Heart left ventricle (tissue), 16 donors: ENCODE data around the gene ASZ1. TPM values are rescaled to one million over a fixed set of nuclear protein-coding genes. Genes with fewer than 3 reads are reported as not detected.

Experiments
- ATAC-seq, 4 donors: fragments of 200-7000 bp; cut with Tn5 transposase; one replicate each; pipeline ENCODE4 v1.9.1; 2020 to 2022; ENCODE audit warnings: moderate library complexity in 4 of 4, mild to moderate bottlenecking in 3 of 4, moderate number of reproducible peaks in 1 of 4
- DNase-seq, 5 donors: peaks; one replicate each; pipeline ENCODE4 v3.0.0-alpha.2; 2020
- H3K27ac ChIP-seq, 12 donors: fragments of 200-600 bp; sonication (generic) in 4 of 12; one replicate each; pipeline versions ENCODE4 v1.5.0 to v1.8.0; 2016 to 2022; ENCODE audit warnings: mild to moderate bottlenecking in 2 of 12
- H3K27me3 ChIP-seq, 9 donors: fragments of 200-600 bp; sonication (generic) in 2 of 9; one replicate each; pipeline versions ENCODE4 v1.5.1 to v1.8.0; 2016 to 2022; ENCODE audit warnings: mild to moderate bottlenecking in 3 of 9
- H3K36me3 ChIP-seq, 9 donors: fragments of 200-600 bp; sonication (generic) in 2 of 9; one replicate each; pipeline versions ENCODE4 v1.5.0 to v1.8.0; 2018 to 2022; ENCODE audit warnings: mild to moderate bottlenecking in 2 of 9
- H3K4me1 ChIP-seq, 12 donors: fragments of 200-600 bp; sonication (generic) in 4 of 12; one replicate each; pipeline versions ENCODE4 v1.5.0 to v1.8.0; 2016 to 2022; ENCODE audit warnings: mild to moderate bottlenecking in 3 of 12
- H3K4me3 ChIP-seq, 12 donors: fragments of 200-600 bp; sonication (generic) in 4 of 12; one replicate each; pipeline versions ENCODE4 v1.5.0 to v1.8.0; 2017 to 2022; ENCODE audit warnings: mild to moderate bottlenecking in 9 of 12, moderate library complexity in 4 of 12
- H3K9me3 ChIP-seq, 12 donors: fragments of 200-600 bp; sonication (generic) in 4 of 12; one replicate each; pipeline versions ENCODE4 v1.5.0 to v1.8.0; 2016 to 2022; ENCODE audit warnings: mild to moderate bottlenecking in 1 of 12
- POLR2A ChIP-seq, 2 donors: fragments of 450-650 bp; IDR thresholded peaks; one replicate each; pipeline ENCODE4 v1.6.1; 2017; ENCODE audit warnings: antibody characterized with exemption in 2 of 2, mild to moderate bottlenecking in 2 of 2, moderate library complexity in 2 of 2
- WGBS, 4 donors: extraction: QIAGEN DNeasy Blood & Tissue Kit in 2 of 4; methylation state at CpG; one replicate each; pipeline versions ENCODE4 v1.1.5 to v1.1.7; 2013 to 2018; 5-methylcytosine and 5-hydroxymethylcytosine counted together
- intact Hi-C, 10 donors: fragments of 100-400 bp; cut with DNase I; formaldehyde crosslinking; loops; one replicate each; pipeline versions ENCODE4 v1.11.1 to v1.14.2; 2022
- polyA plus RNA-seq, 2 donors: library from polyadenylated mRNA; stranded (reverse); fragments of 200-250 nt; gene quantifications; one replicate each; pipeline ENCODE4 v1.2.3, GENCODE V29; 2013
- total RNA-seq, 9 donors: library from RNA; depleted of rRNA in 2 of 9; stranded (reverse); fragments of >200 nt in 2 of 9; fragmentation: NEBNext Ultra II Directional in 3 of 9; extraction: Animal tissue kit (Norgen Biotek cat#: 25700) in 3 of 9; gene quantifications; one replicate each; pipeline versions ENCODE4 v1.1.0 to v1.2.4, GENCODE V29; 2016 to 2023
- TF ChIP-seq, protein P1 (sequence below), 12 donors: fragments of 200-600 bp; sonication (generic) in 4 of 12; IDR thresholded peaks; one replicate each; pipeline versions ENCODE4 v1.5.0 to v1.8.0; 2018 to 2022; ENCODE audit warnings: antibody characterized with exemption in 12 of 12, mild to moderate bottlenecking in 5 of 12
- donor health status: ischemic (EF 13 %, LVEDD 7.1; RV severe dilation, severe dysfunction).
- donor health status: healthy with polysubstance abuse.
- donor health status: DM: no; HTN: yes; CAD: no.
- donor health status: DM: no; HTN: no; CAD: no.
- donor health status: ischemic (EF 25% LVEDD 6.9; RV normal size, moderate dysfunction).
- donor health status: ischemic (EF 25% LVEDD 5.7; RV mildly dilated, moderate dysfunction).
- donor health status: healthy.
- donor health status: DM: yes; HTN: yes; CAD: no.
- donor health status: ischemic (EF 35%, LVEDD 5.7; RV mildly dilated, moderate dysfunction).
- donor health status: nonischemic (EF 11% LVEDD 7.7; RV severe dilation, severe dysfunction).
- donor health status: DM: yes; HTN: yes; CAD: no.
- donor health status: PGD.
- donor health status: ischemic (EF 29% LVEDD 5.4; RV normal size, mild dysfunction).
- donor health status: nonischemic (EF 23%, LVEDD 6.1; RV moderate dilation, normal function).

Gene ASZ1
- total and polyA plus RNA-seq, 11 donors, result not detected

DNA sequence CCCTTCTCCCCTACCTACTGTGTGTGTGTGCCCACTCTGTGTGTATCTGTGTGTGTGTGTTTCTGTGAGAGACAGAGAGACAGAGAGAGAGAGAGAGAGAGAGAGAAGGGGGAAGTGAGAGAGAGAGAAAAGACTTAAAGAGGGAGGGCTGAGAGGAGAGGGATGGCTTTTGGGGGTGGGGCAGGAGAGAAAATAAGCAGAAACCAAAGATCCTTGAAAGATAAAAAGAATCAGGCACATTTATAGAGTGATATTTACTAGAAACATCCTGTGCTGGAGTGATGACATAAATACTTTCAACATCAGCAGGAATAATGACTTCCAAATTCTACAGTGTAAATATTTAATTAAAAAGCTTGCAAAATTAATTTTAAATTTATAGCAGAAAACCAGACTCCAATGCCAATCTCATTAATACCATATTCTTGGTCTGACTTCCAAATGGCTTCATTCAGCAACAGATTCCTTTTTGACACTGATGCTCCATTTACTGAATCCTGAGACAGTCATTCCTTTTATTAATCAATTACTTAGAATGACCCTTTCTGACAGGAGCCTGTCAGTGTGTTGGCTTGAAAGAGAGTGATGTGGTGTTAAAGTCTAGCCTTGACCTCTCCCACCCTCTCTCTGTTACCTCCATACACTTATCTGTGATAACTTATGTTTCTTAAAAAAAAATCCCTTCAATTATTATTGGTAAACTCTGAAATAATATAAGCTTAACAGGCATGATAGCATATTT lies 62.8 kb downstream of the ASZ1 start:
- no peaks in the 10 kb centered on the region for H3K36me3 ChIP-seq
- no peaks in the 10 kb centered on the region for H3K27me3 ChIP-seq
- no peaks in the 10 kb centered on the region for H3K4me1 ChIP-seq
- no peak overlapping the region for H3K27ac ChIP-seq
- DNase-seq (no peak), ATAC-seq (no peak)
- no peak for TF ChIP-seq POLR2A (IDR thresholded peaks at IDR 0.05)
- TF ChIP-seq, protein P1, sequence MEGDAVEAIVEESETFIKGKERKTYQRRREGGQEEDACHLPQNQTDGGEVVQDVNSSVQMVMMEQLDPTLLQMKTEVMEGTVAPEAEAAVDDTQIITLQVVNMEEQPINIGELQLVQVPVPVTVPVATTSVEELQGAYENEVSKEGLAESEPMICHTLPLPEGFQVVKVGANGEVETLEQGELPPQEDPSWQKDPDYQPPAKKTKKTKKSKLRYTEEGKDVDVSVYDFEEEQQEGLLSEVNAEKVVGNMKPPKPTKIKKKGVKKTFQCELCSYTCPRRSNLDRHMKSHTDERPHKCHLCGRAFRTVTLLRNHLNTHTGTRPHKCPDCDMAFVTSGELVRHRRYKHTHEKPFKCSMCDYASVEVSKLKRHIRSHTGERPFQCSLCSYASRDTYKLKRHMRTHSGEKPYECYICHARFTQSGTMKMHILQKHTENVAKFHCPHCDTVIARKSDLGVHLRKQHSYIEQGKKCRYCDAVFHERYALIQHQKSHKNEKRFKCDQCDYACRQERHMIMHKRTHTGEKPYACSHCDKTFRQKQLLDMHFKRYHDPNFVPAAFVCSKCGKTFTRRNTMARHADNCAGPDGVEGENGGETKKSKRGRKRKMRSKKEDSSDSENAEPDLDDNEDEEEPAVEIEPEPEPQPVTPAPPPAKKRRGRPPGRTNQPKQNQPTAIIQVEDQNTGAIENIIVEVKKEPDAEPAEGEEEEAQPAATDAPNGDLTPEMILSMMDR (IDR thresholded peaks at IDR 0.05), result no peak
- no peaks in the 10 kb centered on the region for H3K9me3 ChIP-seq
- intact Hi-C loops, result no loop called here
- no peak overlapping the region for H3K4me3 ChIP-seq

- intact Hi-C loops, result no loop called here
Observed at GRCh38 chr7:117362294-117362888, 64.9 kb downstream of the ASZ1 start.

GRCh38 chr7:117350027-117350426 lies 77.3 kb downstream of the ASZ1 start:
- no peaks in the 10 kb centered on the region for H3K9me3 ChIP-seq
- no peaks in the 10 kb centered on the region for H3K36me3 ChIP-seq
- TF ChIP-seq POLR2A (IDR thresholded peaks at IDR 0.05), result no peak
- TF ChIP-seq, protein P1 (IDR thresholded peaks at IDR 0.05), result no peak
- 61 to 73% (median 67%) methylated on average over 1 of the region's 1 CpG for WGBS, 4 donors
- peaks cover 0 to 11% (median 0%) of the 10 kb centered on the region in 9 donors for H3K27me3 ChIP-seq
- no peak for ATAC-seq
- intact Hi-C loops, result no loop called here
- DNase-seq, result no peak
- no peak overlapping the region for H3K27ac ChIP-seq
- no peak overlapping the region for H3K4me3 ChIP-seq
- H3K4me1 ChIP-seq, result no peaks in the 10 kb centered on the region

More at GRCh38 chr7:117362294-117362888, 64.9 kb downstream of the ASZ1 start:
- no peaks in the 10 kb centered on the region for H3K27me3 ChIP-seq
- no peaks in the 10 kb centered on the region for H3K36me3 ChIP-seq
- ATAC-seq (no peak), DNase-seq (no peak)
- TF ChIP-seq, protein P1 (IDR thresholded peaks at IDR 0.05), result no peak
- TF ChIP-seq POLR2A (IDR thresholded peaks at IDR 0.05), result no peak
- H3K4me1 ChIP-seq, result no peaks in the 10 kb centered on the region
- H3K9me3 ChIP-seq, result no peaks in the 10 kb centered on the region
- no peak overlapping the region for H3K4me3 ChIP-seq
- H3K27ac ChIP-seq, result no peak overlapping the region

DNA sequence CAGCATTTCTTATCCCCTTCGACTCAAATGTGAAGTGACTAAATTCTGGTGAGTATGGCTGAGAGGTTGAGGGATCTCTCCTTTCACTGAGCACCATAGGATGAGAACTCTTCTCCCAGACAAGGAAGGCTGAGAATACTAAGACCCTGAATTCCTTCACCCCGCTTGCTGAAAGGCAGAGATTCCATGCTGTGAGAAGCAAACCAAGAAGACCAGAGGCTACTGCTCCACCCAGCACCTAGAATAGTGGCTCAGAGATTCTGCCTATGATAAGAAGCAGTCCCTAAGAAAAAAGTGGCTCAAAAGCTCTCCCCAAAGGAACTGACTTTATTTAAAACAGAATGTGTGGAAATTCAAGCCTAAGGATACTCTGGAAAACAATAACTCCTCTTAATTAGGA lies 77.7 kb downstream of the ASZ1 start:
- 55 to 90% (median 75%) methylated on average over 2 of the region's 2 CpGs for WGBS, 4 donors
- no peak overlapping the region for H3K4me3 ChIP-seq
- no peak for DNase-seq

More for the DNA sequence above, 77.7 kb downstream of the ASZ1 start:
- ATAC-seq, result no peak
- Histone ChIP-seq H3K4me1 (no peaks in the 10 kb centered on the region), H3K36me3 (no peaks in the 10 kb centered on the region), H3K9me3 (no peaks in the 10 kb centered on the region), H3K27ac (no peak overlapping the region), H3K27me3 (peaks cover 0 to 11% (median 0%) of the 10 kb centered on the region in 9 donors)
- no peak for TF ChIP-seq POLR2A (IDR thresholded peaks at IDR 0.05)
- TF ChIP-seq, protein P1 (IDR thresholded peaks at IDR 0.05), result no peak
- intact Hi-C loops, result no loop called here
